ENCODE measurements around the gene REG3G.
"Not testable (repeated sequence)": the region's sequence is repeated elsewhere in the genome, so short reads cannot be mapped to it uniquely, and the experiment has no call there.

The REG3G gene

GRCh38 chr2:79016342-79016741, 9.2 kb upstream of the REG3G start:
- DNase-seq (ENCODE audit: low read depth), result no peak

- DNase-seq (ENCODE audit: low read depth), result no peak
Measured at GRCh38 chr2:79026061-79026460, 559 bp downstream of the REG3G start.

GRCh38 chr2:79039944-79040343, 14.4 kb downstream of the REG3G start:
- no peak for DNase-seq (ENCODE audit: low read depth)

- DNase-seq (ENCODE audit: low read depth), result no peak
Measured at GRCh38 chr2:79041032-79041448, 15.5 kb downstream of the REG3G start.

- not testable (repeated sequence) for DNase-seq (ENCODE audit: low read depth)
Measured at GRCh38 chr2:79053486-79053885, 28.0 kb downstream of the REG3G start.

GRCh38 chr2:79054769-79055168, 29.3 kb downstream of the REG3G start:
- DNase-seq (ENCODE audit: low read depth), result not testable (repeated sequence)

- DNase-seq (ENCODE audit: low read depth), result no peak
Measured at GRCh38 chr2:79065201-79065600, 39.7 kb downstream of the REG3G start.

- no peak for DNase-seq (ENCODE audit: low read depth)
Measured at GRCh38 chr2:79071078-79071477, 45.6 kb downstream of the REG3G start.
